T-helper 1 cell treated with Interleukin-12 subunit alpha and Interleukin-12 subunit beta and Interleukin-4 antibody, amounts not matched to agents 30 μg/mL and 1 μg/mL, for 36 hours (primary cell): ENCODE results near the gene LRRC74B.
A peak's percentile ranks its signal among the peaks of the same experiment; 100 is the strongest.

Experiments
- H3K27ac Mint-ChIP-seq: one replicate; pipeline ENCODE4 v1.8.0; 2021; ENCODE audit warnings: mild to moderate bottlenecking, mixed read lengths
- H3K27me3 Mint-ChIP-seq: one replicate; pipeline ENCODE4 v1.8.0; 2021; ENCODE audit warnings: low read depth, mixed read lengths
- H3K36me3 Mint-ChIP-seq: one replicate; pipeline ENCODE4 v1.8.0; 2021; ENCODE audit warnings: low read depth, mixed read lengths
- H3K4me1 Mint-ChIP-seq: one replicate; pipeline ENCODE4 v1.8.0; 2021; ENCODE audit warnings: low read depth, mixed read lengths
- H3K4me3 Mint-ChIP-seq: one replicate; pipeline ENCODE4 v1.8.0; 2021; ENCODE audit warnings: mild to moderate bottlenecking, moderate library complexity, mixed read lengths
- H3K9me3 Mint-ChIP-seq: one replicate; pipeline ENCODE4 v1.8.0; 2021; ENCODE audit warnings: mixed read lengths

LRRC74B gene

GRCh38 chr22:21025266-21025665 lies 20.5 kb upstream of the LRRC74B start:
- Mint-ChIP-seq H3K27ac (peak overlapping the region; percentile 55), H3K4me3 (peak overlapping the region; percentile 31), H3K9me3 (no peaks in the 10 kb centered on the region), H3K36me3 (no peaks in the 10 kb centered on the region), H3K27me3 (peaks cover 4% of the 10 kb centered on the region), H3K4me1 (peaks cover 8% of the 10 kb centered on the region)

GRCh38 chr22:21025763-21026755 lies 19.7 kb upstream of the LRRC74B start:
- Mint-ChIP-seq H3K4me1 (peaks cover 8% of the 10 kb centered on the region), H3K9me3 (no peaks in the 10 kb centered on the region), H3K36me3 (no peaks in the 10 kb centered on the region), H3K4me3 (no peak overlapping the region), H3K27ac (no peak overlapping the region), H3K27me3 (peaks cover 11% of the 10 kb centered on the region)

GRCh38 chr22:21026783-21027692 lies 18.7 kb upstream of the LRRC74B start:
- Mint-ChIP-seq H3K4me3 (no peak overlapping the region), H3K4me1 (peaks cover 8% of the 10 kb centered on the region), H3K36me3 (no peaks in the 10 kb centered on the region), H3K27ac (no peak overlapping the region), H3K27me3 (peaks cover 14% of the 10 kb centered on the region), H3K9me3 (no peaks in the 10 kb centered on the region)

GRCh38 chr22:21028277-21029251 lies 17.2 kb upstream of the LRRC74B start:
- Mint-ChIP-seq H3K4me1 (peaks cover 9% of the 10 kb centered on the region), H3K36me3 (no peaks in the 10 kb centered on the region), H3K27ac (no peak overlapping the region), H3K4me3 (no peak overlapping the region), H3K9me3 (no peaks in the 10 kb centered on the region), H3K27me3 (peaks cover 24% of the 10 kb centered on the region)

GRCh38 chr22:21029486-21030025 lies 16.2 kb upstream of the LRRC74B start:
- Mint-ChIP-seq H3K9me3 (no peaks in the 10 kb centered on the region), H3K4me3 (no peak overlapping the region), H3K36me3 (no peaks in the 10 kb centered on the region), H3K27me3 (peaks cover 32% of the 10 kb centered on the region), H3K4me1 (peaks cover 13% of the 10 kb centered on the region), H3K27ac (no peak overlapping the region)

- no peak overlapping the region for H3K4me3 Mint-ChIP-seq
- H3K36me3 Mint-ChIP-seq, result no peaks in the 10 kb centered on the region
- peaks cover 34% of the 10 kb centered on the region for H3K27me3 Mint-ChIP-seq
These were observed 15.7 kb upstream of the LRRC74B start for GRCh38 chr22:21030032-21030431.

GRCh38 chr22:21030621-21031544 lies 14.9 kb upstream of the LRRC74B start:
- H3K27ac Mint-ChIP-seq, result no peak overlapping the region
- no peaks in the 10 kb centered on the region for H3K36me3 Mint-ChIP-seq
- no peak overlapping the region for H3K4me3 Mint-ChIP-seq
- H3K4me1 Mint-ChIP-seq, result peaks cover 5% of the 10 kb centered on the region
- H3K27me3 Mint-ChIP-seq, result peaks cover 40% of the 10 kb centered on the region
- no peaks in the 10 kb centered on the region for H3K9me3 Mint-ChIP-seq

More at GRCh38 chr22:21030032-21030431, 15.7 kb upstream of the LRRC74B start:
- peaks cover 12% of the 10 kb centered on the region for H3K4me1 Mint-ChIP-seq
- H3K27ac Mint-ChIP-seq, result no peak overlapping the region
- no peaks in the 10 kb centered on the region for H3K9me3 Mint-ChIP-seq

- Mint-ChIP-seq H3K4me3 (no peak overlapping the region), H3K27me3 (peaks cover 40% of the 10 kb centered on the region), H3K9me3 (no peaks in the 10 kb centered on the region), H3K27ac (no peak overlapping the region), H3K36me3 (no peaks in the 10 kb centered on the region), H3K4me1 (peaks cover 5% of the 10 kb centered on the region)
These were observed 14.2 kb upstream of the LRRC74B start for GRCh38 chr22:21031545-21032036.

GRCh38 chr22:21032037-21032867 lies 13.5 kb upstream of the LRRC74B start, which contains the start of gene SLC7A4:
TSS of gene SLC7A4 (minus strand) at chr22:21032561. CDS start at chr22:21031812, 749 bp downstream.
- Mint-ChIP-seq H3K4me3 (no peak within 1 kb of the TSS), H3K27me3 (peaks cover 40% of the 10 kb centered on the region), H3K36me3 (no peaks in the 10 kb centered on the region), H3K27ac (no peak within 1 kb of the TSS), H3K4me1 (peaks cover 5% of the 10 kb centered on the region), H3K9me3 (no peaks in the 10 kb centered on the region)

- H3K27me3 Mint-ChIP-seq, result peaks cover 40% of the 10 kb centered on the region
- no peak overlapping the region for H3K27ac Mint-ChIP-seq
- H3K36me3 Mint-ChIP-seq, result no peaks in the 10 kb centered on the region
- H3K4me3 Mint-ChIP-seq, result no peak overlapping the region
- peaks cover 5% of the 10 kb centered on the region for H3K4me1 Mint-ChIP-seq
- no peaks in the 10 kb centered on the region for H3K9me3 Mint-ChIP-seq
These were observed 12.7 kb upstream of the LRRC74B start for GRCh38 chr22:21032868-21033688.

- H3K27ac Mint-ChIP-seq, result no peak overlapping the region
These were observed 11.9 kb upstream of the LRRC74B start for GRCh38 chr22:21033895-21034294.

More at GRCh38 chr22:21033895-21034294, 11.9 kb upstream of the LRRC74B start:
- Mint-ChIP-seq H3K27me3 (peaks cover 45% of the 10 kb centered on the region), H3K4me1 (peaks cover 5% of the 10 kb centered on the region), H3K4me3 (no peak overlapping the region), H3K9me3 (no peaks in the 10 kb centered on the region), H3K36me3 (no peaks in the 10 kb centered on the region)
